H1 (cell line): ENCODE data around the gene OR2AP1. TPM values are rescaled to one million over a fixed set of nuclear protein-coding genes. Genes with fewer than 3 reads are reported as not detected.

Source experiments
- CTCF ChIA-PET: fragments of 300-600 bp; sonication (Branson Sonifier 250); formaldehyde crosslinking; loops from one replicate; lab custom pipeline; 2021; ENCODE audit not compliant: partially characterized antibody; lab: Charles Lee
- POLR2A ChIA-PET: fragments of 300-600 bp; sonication (Branson Sonifier 250); formaldehyde crosslinking; loops from one replicate; lab custom pipeline; 2021; ENCODE audit warnings: inconsistent platforms; ENCODE audit not compliant: partially characterized antibody; lab: Charles Lee
- DNase-seq, 2 experiments: peaks; one replicate each; pipeline versions ENCODE4 v3.0.0 to v3.0.0-alpha.2; 2010 to 2022; ENCODE audit warnings: low spot score in 2 of 2, low read depth in 1 of 2, mixed read lengths in 1 of 2
- FAIRE-seq: peaks from 2 replicates; lab custom pipeline; 2011; peaks lifted over from hg19 to GRCh38; lab: Jason Lieb, UNC
- H2AFZ ChIP-seq: 2 replicates; pipeline ENCODE4 v1.8.1; 2012; ENCODE audit warnings: low read length, inconsistent platforms
- H2AK5ac ChIP-seq: 2 replicates; pipeline ENCODE4 v1.6.1; 2013; ENCODE audit warnings: low read depth, low read length
- H2BK120ac ChIP-seq: replicated peaks from 2 replicates; pipeline ENCODE3; 2013; ENCODE audit warnings: low read depth, low read length, inconsistent platforms
- H2BK12ac ChIP-seq: 2 replicates; pipeline ENCODE4 v1.6.1; 2013; ENCODE audit warnings: low read depth, low read length
- H2BK15ac ChIP-seq: 2 replicates; pipeline ENCODE4 v1.6.1; 2013; ENCODE audit warnings: low read length
- H2BK20ac ChIP-seq: 2 replicates; pipeline ENCODE4 v1.6.1; 2013; ENCODE audit warnings: low read length
- H2BK5ac ChIP-seq: 2 replicates; pipeline ENCODE4 v1.6.1; 2013; ENCODE audit warnings: low read depth, low read length
- H3K14ac ChIP-seq: 2 replicates; pipeline ENCODE4 v1.6.1; 2013; ENCODE audit warnings: inconsistent platforms; ENCODE audit not compliant: insufficient read length
- H3K18ac ChIP-seq: 2 replicates; pipeline ENCODE4 v1.6.1; 2013; ENCODE audit warnings: low read length; ENCODE audit errors: extremely low read depth
- H3K23ac ChIP-seq: 2 replicates; pipeline ENCODE4 v1.6.1; 2013; ENCODE audit warnings: inconsistent platforms; ENCODE audit not compliant: insufficient read length
- H3K23me2 ChIP-seq: 2 replicates; pipeline ENCODE4 v1.6.1; 2013; ENCODE audit warnings: low read depth, low read length
- H3K27ac ChIP-seq: 2 replicates; pipeline ENCODE4 v1.6.1; 2011; ENCODE audit warnings: low read depth, low read length, inconsistent platforms
- H3K27me3 ChIP-seq, 4 experiments: replicated peaks in 1 of 4; 1 replicate in 1 of 4; 2 replicates in 3 of 4; pipeline versions ENCODE4 v1.6.1 to v1.8.1; 2011 to 2013; ENCODE audit warnings: low read length in 3 of 4, mild to moderate bottlenecking in 3 of 4, inconsistent platforms in 2 of 4, mixed read lengths in 2 of 4, moderate library complexity in 1 of 4; ENCODE audit not compliant: control insufficient read depth in 3 of 4, insufficient read depth in 3 of 4; ENCODE audit errors: extremely low read depth in 1 of 4
- H3K36me3 ChIP-seq, 4 experiments: 2 replicates each; pipeline versions ENCODE4 v1.6.1 to v1.8.1; 2011 to 2013; ENCODE audit warnings: mild to moderate bottlenecking in 4 of 4, low read length in 3 of 4, moderate library complexity in 2 of 4, control low read depth in 1 of 4, inconsistent platforms in 1 of 4; ENCODE audit not compliant: insufficient read depth in 4 of 4, control insufficient read depth in 2 of 4
- H3K4ac ChIP-seq: replicated peaks from 2 replicates; pipeline ENCODE3; 2013; ENCODE audit warnings: low read length, low read depth, mixed read lengths, inconsistent platforms; ENCODE audit not compliant: insufficient read length
- H3K4me1 ChIP-seq, 4 experiments: replicated peaks in 1 of 4; 1 replicate in 1 of 4; 2 replicates in 3 of 4; pipeline versions ENCODE4 v1.6.1 to v1.8.1; 2011 to 2013; ENCODE audit warnings: low read length in 3 of 4, inconsistent platforms in 2 of 4, mixed read lengths in 1 of 4; ENCODE audit not compliant: insufficient read depth in 4 of 4, control insufficient read depth in 3 of 4
- H3K4me2 ChIP-seq, 2 experiments: 2 replicates each; pipeline versions ENCODE4 v1.6.1 to v1.8.1; 2011 to 2013; ENCODE audit warnings: low read depth in 2 of 2, low read length in 2 of 2, control low read depth in 1 of 2, inconsistent platforms in 1 of 2, mild to moderate bottlenecking in 1 of 2; ENCODE audit not compliant: insufficient read depth in 1 of 2
- H3K4me3 ChIP-seq, 4 experiments: fragments of 200-600, 300-600 bp in 1 of 4; sonication (generic), shearing (Covaris generic), sonication (Bioruptor Twin) in 1 of 4; 2 replicates each; pipeline versions ENCODE4 v1.5.1 to v1.8.1; 2011 to 2016; ENCODE audit warnings: low read length in 4 of 4, low read depth in 3 of 4, control low read depth in 2 of 4, inconsistent platforms in 2 of 4, mild to moderate bottlenecking in 2 of 4, mixed read lengths in 1 of 4, moderate library complexity in 1 of 4; ENCODE audit not compliant: insufficient read depth in 2 of 4; ENCODE audit errors: extremely low read depth in 1 of 4
- H3K56ac ChIP-seq: replicated peaks from 2 replicates; pipeline ENCODE3; 2013; ENCODE audit warnings: low read depth, mild to moderate bottlenecking, mixed read lengths, low read length, inconsistent platforms; ENCODE audit not compliant: insufficient read length
- H3K79me1 ChIP-seq: 2 replicates; pipeline ENCODE4 v1.6.1; 2013; ENCODE audit warnings: low read depth, low read length, control low read depth
- H3K79me2 ChIP-seq, 2 experiments: 2 replicates each; pipeline versions ENCODE4 v1.6.1 to v1.8.1; 2012 to 2013; ENCODE audit warnings: low read length in 2 of 2, mild to moderate bottlenecking in 2 of 2, inconsistent platforms in 1 of 2; ENCODE audit not compliant: insufficient read depth in 2 of 2, control insufficient read depth in 1 of 2
- H3K9ac ChIP-seq, 4 experiments: replicated peaks in 1 of 4; 1 replicate in 1 of 4; 2 replicates in 3 of 4; pipeline versions ENCODE4 v1.6.1 to v1.8.1; 2011 to 2013; ENCODE audit warnings: low read depth in 3 of 4, low read length in 3 of 4, control low read depth in 2 of 4, mild to moderate bottlenecking in 2 of 4, moderate library complexity in 2 of 4, inconsistent platforms in 1 of 4; ENCODE audit errors: extremely low read depth in 1 of 4
- H3K9me3 ChIP-seq, 2 experiments: 2 replicates each; pipeline versions ENCODE4 v1.6.1 to v1.8.1; 2012 to 2013; ENCODE audit warnings: mild to moderate bottlenecking in 2 of 2, moderate library complexity in 2 of 2, control low read depth in 1 of 2, inconsistent platforms in 1 of 2, low read depth in 1 of 2, low read length in 1 of 2, mixed read lengths in 1 of 2; ENCODE audit not compliant: insufficient read depth in 2 of 2
- H4K20me1 ChIP-seq, 2 experiments: replicated peaks in 1 of 2; 2 replicates each; pipeline versions ENCODE3 to v1.8.1; 2011 to 2013; ENCODE audit warnings: inconsistent platforms in 2 of 2, low read length in 2 of 2, mild to moderate bottlenecking in 1 of 2; ENCODE audit not compliant: insufficient read depth in 2 of 2, control insufficient read depth in 1 of 2
- H4K5ac ChIP-seq: 2 replicates; pipeline ENCODE4 v1.6.1; 2013; ENCODE audit warnings: low read length, low read depth, mixed read lengths, inconsistent platforms; ENCODE audit not compliant: insufficient read length
- H4K8ac ChIP-seq: 2 replicates; pipeline ENCODE4 v1.8.0; 2013; ENCODE audit warnings: mild to moderate bottlenecking, moderate library complexity, low read length, inconsistent platforms; ENCODE audit not compliant: insufficient read depth; ENCODE audit errors: extremely low read depth
- H4K91ac ChIP-seq: replicated peaks from 2 replicates; pipeline ENCODE3; 2013; ENCODE audit warnings: low read length, mixed read lengths, inconsistent platforms; ENCODE audit not compliant: insufficient read length
- ASH2L ChIP-seq: fragments of 200-600, 300-600 bp; sonication (generic); IDR thresholded peaks from one replicate; pipeline ENCODE4 v1.7.1; 2017; ENCODE audit warnings: low read length
- ATF2 ChIP-seq: IDR thresholded peaks from 2 replicates; pipeline ENCODE4 v1.6.1; 2012; ENCODE audit warnings: low read length, inconsistent platforms
- BRCA1 ChIP-seq: IDR thresholded peaks from 2 replicates; pipeline ENCODE4 v1.6.1; 2012; ENCODE audit warnings: low read depth, low read length, improper control_type of control experiment
- CHD1 ChIP-seq: IDR thresholded peaks from 2 replicates; pipeline ENCODE4 v1.6.1; 2012; ENCODE audit warnings: low read depth, low read length, improper control_type of control experiment
- CTCF ChIP-seq, 3 experiments: IDR thresholded peaks; 1 replicate in 2 of 3; 2 replicates in 1 of 3; pipeline versions ENCODE4 v1.5.1 to v1.6.1; 2011; ENCODE audit warnings: low read length in 3 of 3, mild to moderate bottlenecking in 3 of 3, inconsistent platforms in 2 of 3, low read depth in 1 of 3, moderate library complexity in 1 of 3; ENCODE audit not compliant: insufficient read depth in 1 of 3; ENCODE audit errors: control extremely low read depth in 1 of 3
- PHF8 ChIP-seq: fragments of 200-600 bp; sonication (generic); conservative IDR thresholded peaks from 2 replicates; pipeline ENCODE4 v1.7.1; 2012; ENCODE audit warnings: low read depth, mild to moderate bottlenecking, inconsistent platforms, low read length, moderate library complexity
- RNF2 ChIP-seq: fragments of 200-900, 300-1000 bp; sonication (generic); IDR thresholded peaks from 2 replicates; pipeline ENCODE4 v1.7.1; 2016; ENCODE audit warnings: borderline replicate concordance, low read depth, mild to moderate bottlenecking, antibody characterized with exemption, low read length; ENCODE audit not compliant: poor library complexity, severe bottlenecking; ENCODE audit errors: missing control alignments
- SP2 ChIP-seq: IDR thresholded peaks from 2 replicates; pipeline ENCODE4 v1.6.1; 2012; ENCODE audit warnings: mild to moderate bottlenecking, low read length, inconsistent platforms
- USF2 ChIP-seq: IDR thresholded peaks from 2 replicates; pipeline ENCODE4 v1.6.1; 2011; ENCODE audit warnings: low read length, improper control_type of control experiment
- WGBS, 2 experiments: shearing (Covaris generic) in 1 of 2; methylation state at CpG; one replicate each; pipeline versions ENCODE4 v1.1.6 to v1.1.7; 2013 to 2015; ENCODE audit warnings: low lambda C conversion rate in 2 of 2, mixed read lengths in 2 of 2, inconsistent platforms in 1 of 2, low coverage in 1 of 2, missing lambda C conversion rate in 1 of 2; ENCODE audit not compliant: insufficient replicate concordance in 2 of 2, insufficient coverage in 1 of 2, insufficient read length in 1 of 2; ENCODE audit errors: extremely low coverage in 1 of 2, missing lambda C conversion rate in 1 of 2; 5-methylcytosine and 5-hydroxymethylcytosine counted together
- polyA plus RNA-seq, 7 experiments: library from polyadenylated mRNA; depleted of rRNA in 3 of 7; stranded (reverse) in 5 of 7; unstranded in 2 of 7; fragments of >200 nt in 5 of 7; fragments of 200-250 nt in 2 of 7; gene quantifications; 1 replicate in 5 of 7; 2 replicates in 1 of 7; 4 replicates in 1 of 7; pipeline versions ENCODE4 v1.2.1 to v1.2.3, GENCODE V29; 2011 to 2013; ENCODE audit warnings: missing spikeins in 2 of 7, mixed read lengths in 2 of 7
- total RNA-seq: library from RNA; stranded (reverse); fragmentation: NEBNext Ultra II Directional; extraction: Animal tissue kit (Norgen Biotek cat#: 25700); gene quantifications from 2 replicates; pipeline ENCODE4 v1.2.1, GENCODE V29; 2021

Gene OR2AP1
- total and polyA plus RNA-seq, 2 of the 8 experiments (the other 6 are each of a cell fraction or from before 2014, with no cell fraction given) = not detected

GRCh38 chr12:55582066-55582465 is 9.8 kb downstream of the OR2AP1 start:
- FAIRE-seq = no peak
- 97% methylated on average over 2 of the region's 2 CpGs; no CpG with 5 or more reads in 1 of the 2 experiments for WGBS, 2 experiments
- no peak overlapping the region for H2BK20ac ChIP-seq
- TF ChIP-seq BRCA1 = no peak
- TF ChIP-seq ASH2L = no peak
- TF ChIP-seq RNF2 = no peak
- TF ChIP-seq ATF2 = no peak
- TF ChIP-seq CTCF (IDR thresholded peaks at IDR 0.05; ENCODE audit: control extremely low read depth in 1 of 3, insufficient read depth in 1 of 3, low read depth in 1 of 3, low read length in 3 of 3) = no peak
- TF ChIP-seq PHF8 = no peak
- no peak for TF ChIP-seq CHD1
- no peak for TF ChIP-seq SP2
- TF ChIP-seq USF2 = no peak

More at GRCh38 chr12:55582066-55582465, 9.8 kb downstream of the OR2AP1 start:
- Histone ChIP-seq H3K23me2 (no peaks in the 10 kb centered on the region), H3K36me3 (no peaks in the 10 kb centered on the region), H4K5ac (no peak overlapping the region), H2BK120ac (no peak overlapping the region), H3K27ac (no peak overlapping the region), H3K27me3 (no peaks in the 10 kb centered on the region), H3K56ac (no peak overlapping the region), H3K14ac (no peak overlapping the region), H3K79me2 (no peaks in the 10 kb centered on the region), H4K91ac (no peak overlapping the region), H2AFZ (no peak overlapping the region), H3K4me1 (no peaks in the 10 kb centered on the region), H2BK12ac (no peak overlapping the region), H3K18ac (no peak overlapping the region), H3K4me3 (no peak overlapping the region), H2BK5ac (no peak overlapping the region), H3K4ac (no peak overlapping the region), H2AK5ac (no peak overlapping the region), H3K79me1 (no peaks in the 10 kb centered on the region), H3K23ac (no peak overlapping the region), H3K9me3 (peaks cover 2 to 5% of the 10 kb centered on the region in 2 experiments; a peak in 1 of 4 replicates), H2BK15ac (no peak overlapping the region), H4K8ac (no peak overlapping the region), H3K4me2 (no peak overlapping the region), H4K20me1 (no peaks in the 10 kb centered on the region), H3K9ac (no peak overlapping the region)
- ChIA-PET POLR2A (no interaction called here), CTCF (no interaction called here)
- DNase-seq = no peak
